Transverse colon (tissue), 4 donors: ENCODE results near the gene SCAMP3. TPM values are rescaled to one million over a fixed set of nuclear protein-coding genes. Genes with fewer than 3 reads are reported as not detected.
A peak's percentile ranks its signal among the peaks of the same experiment; 100 is the strongest.

Source experiments
- DNase-seq: peaks from one replicate; pipeline ENCODE4 v3.0.0-alpha.2; 2019
- H3K27ac ChIP-seq, 4 donors: fragments of 200-600 bp; sonication (generic); 2 replicates each; pipeline ENCODE4 v1.5.1; 2016 to 2018; ENCODE audit warnings: inconsistent platforms in 4 of 4
- H3K27me3 ChIP-seq: fragments of 200-600 bp; sonication (generic); 2 replicates; pipeline ENCODE4 v1.5.1; 2017; ENCODE audit warnings: inconsistent platforms
- H3K36me3 ChIP-seq, 4 donors: fragments of 200-600 bp; sonication (generic); 2 replicates each; pipeline ENCODE4 v1.5.1; 2017 to 2019; ENCODE audit warnings: inconsistent platforms in 4 of 4
- H3K4me1 ChIP-seq, 4 donors: fragments of 200-600 bp; sonication (generic); 2 replicates each; pipeline ENCODE4 v1.5.1; 2017 to 2020; ENCODE audit warnings: inconsistent platforms in 4 of 4
- H3K4me3 ChIP-seq, 4 donors: fragments of 200-600 bp; sonication (generic); 1 replicate in 1 of 4; 2 replicates in 3 of 4; pipeline versions ENCODE4 v1.5.1 to v1.6.1; 2017 to 2019; ENCODE audit warnings: inconsistent platforms in 4 of 4
- H3K9me3 ChIP-seq, 2 donors: fragments of 200-600 bp; sonication (generic); 2 replicates each; pipeline ENCODE4 v1.5.1; 2017 to 2019; ENCODE audit warnings: inconsistent platforms in 2 of 2
- EP300 ChIP-seq: sonication (generic); formaldehyde crosslinking; IDR thresholded peaks from one replicate; pipeline ENCODE4 v1.6.1; 2017; ENCODE audit warnings: antibody characterized with exemption, low read depth
- POLR2A ChIP-seq: fragments of 450-650 bp; IDR thresholded peaks from one replicate; pipeline ENCODE4 v1.6.1; 2016; ENCODE audit warnings: antibody characterized with exemption, mild to moderate bottlenecking, moderate library complexity
- POLR2AphosphoS5 ChIP-seq, 3 donors: sonication (generic); formaldehyde crosslinking; IDR thresholded peaks; one replicate each; pipeline ENCODE4 v1.6.1; 2016; ENCODE audit warnings: antibody characterized with exemption in 3 of 3
- WGBS, 2 donors: methylation state at CpG; one replicate each; pipeline ENCODE4 v1.1.5; 2018; ENCODE audit warnings: low coverage in 1 of 2; 5-methylcytosine and 5-hydroxymethylcytosine counted together
- in situ Hi-C, 4 donors: fragments of 200-750 bp; cut with MboI; loops; one replicate each; pipeline versions ENCODE4 v1.15.0 to v1.15.1; 2017; ENCODE audit warnings: low sequenced_read_pairs in 3 of 4, low pct_ligation_motif_present in 1 of 4, low pct_unique_long_range_greater_than_20kb in 1 of 4
- intact Hi-C: fragments of 100-400 bp; cut with DNase I; formaldehyde crosslinking; loops from one replicate; pipeline ENCODE4 v1.15.1; 2023; ENCODE audit warnings: low total_unique reads
- total RNA-seq, 4 donors: library from RNA; depleted of rRNA; stranded (reverse); fragments of >200 nt; gene quantifications; one replicate each; pipeline ENCODE4 v1.1.0, GENCODE V29; 2016
- TF ChIP-seq, protein P1 (sequence below), 5 experiments: fragments of 200-600 bp in 3 of 5; fragments of 450-650 bp in 2 of 5; sonication (generic) in 3 of 5; IDR thresholded peaks; 1 replicate in 2 of 5; 2 replicates in 3 of 5; pipeline ENCODE4 v1.5.1; 2016 to 2017; ENCODE audit warnings: antibody characterized with exemption in 5 of 5, inconsistent platforms in 3 of 5, mild to moderate bottlenecking in 2 of 5, moderate library complexity in 1 of 5

Gene SCAMP3
- total RNA-seq, 4 donors from 2014 or later, result 7.8 to 61.3 (median 35.2) TPM

- H3K27me3 ChIP-seq, result no peaks in the 10 kb centered on the region
- intact Hi-C loops (no loop called here), in situ Hi-C loops (loop anchor here in 2 of 4 donors (10.0 to 25.0 kb wide), 2 partner anchors 58 to 321 kb away; partner anchors contain the start of gene RUSC1 (in 1 of the 2))
- no peaks in the 10 kb centered on the region for H3K9me3 ChIP-seq
- peaks cover 3 to 12% (median 4%) of the 10 kb centered on the region in 4 donors for H3K4me1 ChIP-seq
- H3K4me3 ChIP-seq, result no peak overlapping the region
- H3K27ac ChIP-seq, result no peak overlapping the region
- TF ChIP-seq, protein P1, sequence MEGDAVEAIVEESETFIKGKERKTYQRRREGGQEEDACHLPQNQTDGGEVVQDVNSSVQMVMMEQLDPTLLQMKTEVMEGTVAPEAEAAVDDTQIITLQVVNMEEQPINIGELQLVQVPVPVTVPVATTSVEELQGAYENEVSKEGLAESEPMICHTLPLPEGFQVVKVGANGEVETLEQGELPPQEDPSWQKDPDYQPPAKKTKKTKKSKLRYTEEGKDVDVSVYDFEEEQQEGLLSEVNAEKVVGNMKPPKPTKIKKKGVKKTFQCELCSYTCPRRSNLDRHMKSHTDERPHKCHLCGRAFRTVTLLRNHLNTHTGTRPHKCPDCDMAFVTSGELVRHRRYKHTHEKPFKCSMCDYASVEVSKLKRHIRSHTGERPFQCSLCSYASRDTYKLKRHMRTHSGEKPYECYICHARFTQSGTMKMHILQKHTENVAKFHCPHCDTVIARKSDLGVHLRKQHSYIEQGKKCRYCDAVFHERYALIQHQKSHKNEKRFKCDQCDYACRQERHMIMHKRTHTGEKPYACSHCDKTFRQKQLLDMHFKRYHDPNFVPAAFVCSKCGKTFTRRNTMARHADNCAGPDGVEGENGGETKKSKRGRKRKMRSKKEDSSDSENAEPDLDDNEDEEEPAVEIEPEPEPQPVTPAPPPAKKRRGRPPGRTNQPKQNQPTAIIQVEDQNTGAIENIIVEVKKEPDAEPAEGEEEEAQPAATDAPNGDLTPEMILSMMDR (IDR thresholded peaks at IDR 0.05), result no peak
- TF ChIP-seq POLR2AphosphoS5 (IDR thresholded peaks at IDR 0.05), result no peak
- no peak for TF ChIP-seq POLR2A
- no peak for TF ChIP-seq EP300
- DNase-seq, result no peak
- peaks cover 0 to 63% (median 37%) of the 10 kb centered on the region in 4 donors for H3K36me3 ChIP-seq
- WGBS, 2 donors, result 82 to 93% methylated on average over 3 to 6 of the region's 6 CpGs
Observed at GRCh38 chr1:155266553-155266952, 4.4 kb upstream of the SCAMP3 start.

DNA sequence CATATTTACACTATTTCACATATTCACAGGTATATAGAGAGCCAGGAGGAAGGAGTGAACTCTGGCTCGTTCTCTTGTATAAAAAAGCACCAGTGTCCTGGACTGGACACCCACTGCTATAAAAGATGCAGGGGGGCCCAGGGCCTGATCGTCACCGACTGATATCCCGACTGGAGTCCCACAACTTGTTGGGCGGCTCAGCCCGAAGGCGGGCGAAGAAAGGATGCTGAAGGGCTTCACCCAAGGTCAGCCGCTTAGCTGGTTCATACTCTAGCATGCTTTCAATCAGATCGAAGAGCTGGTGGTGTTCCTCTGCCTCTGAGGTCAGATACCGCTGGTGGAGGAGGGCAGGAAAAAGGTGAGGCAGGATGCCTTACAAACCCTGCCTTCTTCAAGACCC is 907 bp upstream of the SCAMP3 start:
- in situ Hi-C loops (loop anchor here in 2 of 4 donors (10.0 to 25.0 kb wide), 2 partner anchors 62 to 324 kb away; partner anchors contain the start of gene RUSC1 (in 1 of the 2)), intact Hi-C loops (no loop called here)
- 87 to 93% methylated on average over 9 to 11 of the region's 11 CpGs for WGBS, 2 donors
- H3K27ac ChIP-seq, result peak overlapping the region; percentile 84 to 91 (median 89)
- H3K9me3 ChIP-seq, result no peaks in the 10 kb centered on the region
- H3K27me3 ChIP-seq, result no peaks in the 10 kb centered on the region
- peaks cover 0 to 44% (median 22%) of the 10 kb centered on the region in 4 donors for H3K36me3 ChIP-seq
- no peak for DNase-seq
- H3K4me3 ChIP-seq, result no peak overlapping the region
- TF ChIP-seq, protein P1 (IDR thresholded peaks at IDR 0.05), result no peak
- TF ChIP-seq POLR2A, result no peak
- TF ChIP-seq POLR2AphosphoS5 (IDR thresholded peaks at IDR 0.05), result no peak
- TF ChIP-seq EP300, result no peak
- H3K4me1 ChIP-seq, result peaks cover 8 to 17% (median 15%) of the 10 kb centered on the region in 4 donors

DNA sequence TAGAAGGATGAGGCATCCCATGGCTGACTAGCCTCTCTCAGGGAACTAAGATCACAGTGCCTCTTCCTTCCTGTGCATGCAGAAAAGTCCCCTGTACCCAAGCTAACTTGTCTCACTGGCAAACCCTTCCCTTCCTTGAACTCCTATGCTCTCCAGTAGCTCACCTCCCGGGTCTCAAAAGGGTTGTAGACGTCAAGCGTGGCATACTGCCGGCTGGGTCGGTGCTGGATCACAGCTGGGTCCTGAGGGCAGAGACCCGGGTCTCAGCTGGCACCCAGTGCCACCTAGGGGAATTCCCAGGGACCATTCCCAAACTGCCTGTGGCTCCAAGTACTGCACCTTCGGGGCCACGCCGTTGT is 688 bp downstream of the SCAMP3 start:
- Histone ChIP-seq H3K27me3 (no peaks in the 10 kb centered on the region), H3K4me3 (peak overlapping the region; percentile 46 to 84 (median 68)), H3K27ac (peak overlapping the region; percentile 84 to 91 (median 89)), H3K36me3 (peaks cover 0 to 30% (median 14%) of the 10 kb centered on the region in 4 donors), H3K9me3 (no peaks in the 10 kb centered on the region), H3K4me1 (peaks cover 8 to 17% (median 16%) of the 10 kb centered on the region in 4 donors)
- WGBS, 2 donors, result 0% methylated on average over 4 to 8 of the region's 9 CpGs
- TF ChIP-seq POLR2AphosphoS5 (IDR thresholded peaks at IDR 0.05), result no peak
- TF ChIP-seq EP300, result no peak
- no peak for TF ChIP-seq POLR2A
- TF ChIP-seq, protein P1 (IDR thresholded peaks at IDR 0.05), result peak in 1 of 5 experiments; percentile 2
- intact Hi-C loops (no loop called here), in situ Hi-C loops (loop anchor here in 2 of 4 donors (10.0 to 25.0 kb wide), 2 partner anchors 63 to 326 kb away; partner anchors contain the start of gene RUSC1 (in 1 of the 2))
- DNase-seq, result no peak

DNA sequence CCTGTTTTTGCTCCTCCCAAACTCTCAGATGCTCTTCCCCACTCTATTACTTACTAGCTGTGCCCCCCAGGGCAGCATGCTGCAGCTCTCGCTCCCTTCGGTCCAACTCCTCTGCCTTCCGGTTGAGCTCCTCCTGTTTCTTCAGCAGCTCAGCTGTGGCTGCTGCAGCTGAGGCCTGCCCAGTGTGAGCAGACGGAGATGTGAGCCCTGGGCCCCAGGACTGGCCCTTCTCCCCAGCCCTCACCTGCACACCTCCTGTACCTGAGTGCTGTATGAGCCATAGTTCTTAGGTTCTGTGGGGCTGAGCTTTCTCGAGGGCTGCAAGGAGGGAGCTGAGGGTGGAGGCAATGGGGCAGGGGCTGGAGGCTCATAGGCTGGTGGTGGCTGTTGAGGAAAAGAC is 1.9 kb downstream of the SCAMP3 start:
- in situ Hi-C loops, result loop anchor here in 2 of 4 donors (10.0 to 25.0 kb wide), 2 partner anchors 65 to 327 kb away; partner anchors contain the start of gene RUSC1 (in 1 of the 2)
- WGBS, 2 donors, result 96% methylated on average over 5 of the region's 5 CpGs; no CpG with 5 or more reads in 1 of the 2 donors

More for the DNA sequence above, 1.9 kb downstream of the SCAMP3 start:
- no peak for DNase-seq
- TF ChIP-seq POLR2A, result no peak
- TF ChIP-seq EP300, result no peak
- TF ChIP-seq, protein P1 (IDR thresholded peaks at IDR 0.05), result no peak
- no peak for TF ChIP-seq POLR2AphosphoS5 (IDR thresholded peaks at IDR 0.05)
- H3K4me1 ChIP-seq, result peaks cover 13 to 27% (median 20%) of the 10 kb centered on the region in 4 donors
- H3K4me3 ChIP-seq, result no peak overlapping the region
- H3K27me3 ChIP-seq, result no peaks in the 10 kb centered on the region
- H3K9me3 ChIP-seq, result no peaks in the 10 kb centered on the region
- H3K27ac ChIP-seq, result no peak overlapping the region
- H3K36me3 ChIP-seq, result peaks cover 0 to 18% (median 10%) of the 10 kb centered on the region in 4 donors
- intact Hi-C loops, result no loop called here
